Left ventricle myocardium superior (tissue), 1 donor: ENCODE results near the gene RBKS. TPM values are rescaled to one million over a fixed set of nuclear protein-coding genes. Genes with fewer than 3 reads are reported as not detected.
A peak's percentile ranks its signal among the peaks of the same experiment; 100 is the strongest.

Experiments used
- ATAC-seq: fragments of 200-7000 bp; cut with Tn5 transposase; one replicate; pipeline ENCODE4 v1.9.1; 2020; ENCODE audit warnings: mild to moderate bottlenecking, moderate library complexity
- DNase-seq: peaks from one replicate; pipeline ENCODE4 v3.0.0-alpha.2; 2020
- intact Hi-C: fragments of 100-400 bp; cut with micrococcal nuclease; formaldehyde crosslinking; loops from one replicate; pipeline ENCODE4 v1.11.0; 2022
- long read RNA-seq: library from polyadenylated mRNA; unstranded; transcript quantifications from one replicate; pipeline ENCODE4 v2.0.0, GENCODE V29; 2021
- total RNA-seq: library from RNA; stranded (reverse); fragmentation: NEBNext Ultra II Directional; extraction: Animal tissue kit (Norgen Biotek cat#: 25700); gene quantifications from one replicate; pipeline ENCODE4 v1.2.1, GENCODE V29; 2021
- donor health status: DM: no; HTN: yes; CAD: no; lungs with severe emphysema.

RBKS gene
- 3.3 TPM for total RNA-seq
- long read RNA-seq, partial matches to known transcripts = 0 of 7 reads
- long read RNA-seq, other reads (novel, unspliced or antisense) = 3 of 7 reads

DNA sequence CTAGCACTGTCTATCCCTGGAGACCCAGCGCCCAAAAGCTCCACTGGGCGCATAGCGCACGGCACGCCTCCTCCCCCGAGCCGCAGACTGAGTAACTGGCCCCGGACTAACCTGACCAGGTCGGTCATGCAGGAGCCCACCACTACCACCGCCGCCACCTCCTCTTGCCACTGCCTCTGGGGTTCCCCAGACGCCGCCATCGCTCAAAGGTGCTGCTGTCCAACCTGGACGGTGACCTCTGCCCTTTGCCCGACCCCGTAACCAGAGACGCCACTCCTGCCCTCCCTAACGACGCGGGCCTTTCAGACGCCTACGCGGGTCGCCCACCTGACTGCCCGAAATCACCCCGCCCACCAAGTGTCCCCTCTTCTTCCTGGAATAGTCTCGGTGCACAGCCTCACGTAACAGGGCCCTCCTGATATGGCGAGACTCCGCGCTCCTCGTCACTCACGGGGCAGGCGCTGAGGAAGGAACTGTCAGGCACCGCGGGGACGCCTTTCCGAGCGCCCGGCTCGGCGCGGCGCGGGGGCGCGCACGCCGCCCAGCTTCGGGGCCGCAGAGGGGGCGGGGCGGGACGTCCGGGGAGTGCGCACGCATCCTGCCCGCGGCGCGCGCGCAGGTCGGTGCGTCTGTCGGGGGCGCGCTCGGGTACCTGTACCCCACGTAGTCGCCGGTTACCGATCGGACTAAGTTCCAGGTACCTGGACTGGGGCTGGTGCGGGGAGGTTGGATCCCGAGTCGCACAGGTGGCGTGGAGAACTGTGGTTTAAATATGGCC is at the start of gene RBKS, which contains the start of gene BABAM2:
Gene RBKS (minus strand): TSS at position 242 of the 778 bp plus-strand sequence. CDS start 42 bp downstream, at position 200.
Gene BABAM2 (plus strand): TSS at position 584 of the 778 bp plus-strand sequence. CDS start 3,828 bp downstream, outside the sequence.
- intact Hi-C loops = no loop called here
- DNase-seq (peak; percentile 93), ATAC-seq (peak; percentile 99)

DNA sequence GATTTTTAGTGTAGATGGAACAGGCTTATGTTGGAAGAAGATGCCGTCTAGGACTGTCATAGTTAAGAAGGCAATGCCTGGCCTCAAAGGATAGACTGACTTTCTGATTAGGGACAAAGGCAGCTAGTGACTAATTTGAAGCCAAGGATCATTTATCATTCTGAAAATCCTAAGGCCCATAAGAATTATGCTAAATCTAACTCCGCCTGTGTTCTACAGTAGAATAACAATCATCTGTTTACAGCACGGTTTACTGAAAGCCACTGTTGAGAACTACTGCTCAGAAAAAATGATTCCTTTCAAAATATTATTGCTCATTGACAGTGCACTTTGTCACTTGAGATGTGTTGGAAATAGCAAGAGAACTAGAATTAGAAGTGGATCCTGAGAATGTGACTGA is 44.8 kb upstream of the RBKS start:
- DNase-seq (no peak), ATAC-seq (no peak)
- intact Hi-C loops = no loop called here

DNA sequence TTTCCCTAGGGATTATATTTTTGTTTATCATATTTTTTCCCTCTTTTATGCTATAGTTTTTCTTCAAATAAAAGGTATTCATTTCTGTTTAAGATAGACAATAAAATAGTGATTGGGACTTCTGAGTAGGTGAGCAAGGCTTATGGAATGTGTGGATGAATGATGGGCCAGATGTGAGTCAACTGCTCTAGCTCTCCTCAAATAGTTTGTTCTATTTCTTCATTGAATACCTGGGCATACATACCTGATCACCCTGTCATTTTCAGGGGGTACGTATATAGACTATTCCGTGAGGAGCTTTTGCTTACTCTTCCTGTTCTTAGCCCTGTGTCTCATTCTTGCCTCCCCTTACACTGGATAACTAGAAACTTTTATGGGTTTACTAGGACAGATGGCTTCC is 42.2 kb upstream of the RBKS start:
- intact Hi-C loops = no loop called here
- DNase-seq = no peak
- no peak for ATAC-seq

DNA sequence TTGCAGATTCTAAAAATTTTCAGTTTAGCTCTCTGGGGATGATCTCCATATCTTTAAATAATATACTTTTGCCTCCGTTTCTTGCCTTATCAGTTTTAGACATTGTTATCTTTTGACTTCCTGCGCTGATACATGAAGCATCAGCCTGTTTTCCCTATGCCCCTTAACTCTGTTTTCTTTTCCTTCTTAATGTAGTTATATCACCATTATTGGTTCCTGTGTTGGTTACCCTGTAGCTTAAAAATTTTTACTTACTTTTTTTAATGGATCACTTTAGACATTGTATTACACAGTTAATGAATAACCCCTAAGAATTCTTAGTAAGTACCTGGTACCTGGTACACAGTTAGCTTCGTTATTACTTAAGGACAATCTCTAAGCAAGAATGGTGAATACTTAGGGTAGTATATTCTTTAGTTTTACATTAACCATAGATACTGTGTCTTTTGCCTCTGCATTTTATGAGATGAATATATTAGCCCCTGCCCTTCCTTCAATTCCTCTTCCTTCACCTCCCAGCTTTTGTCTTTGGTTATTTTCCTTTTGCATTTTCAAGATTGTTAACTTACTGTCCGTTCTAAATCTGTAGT is 41.3 kb upstream of the RBKS start:
- intact Hi-C loops = no loop called here
- ATAC-seq (no peak), DNase-seq (no peak)

DNA sequence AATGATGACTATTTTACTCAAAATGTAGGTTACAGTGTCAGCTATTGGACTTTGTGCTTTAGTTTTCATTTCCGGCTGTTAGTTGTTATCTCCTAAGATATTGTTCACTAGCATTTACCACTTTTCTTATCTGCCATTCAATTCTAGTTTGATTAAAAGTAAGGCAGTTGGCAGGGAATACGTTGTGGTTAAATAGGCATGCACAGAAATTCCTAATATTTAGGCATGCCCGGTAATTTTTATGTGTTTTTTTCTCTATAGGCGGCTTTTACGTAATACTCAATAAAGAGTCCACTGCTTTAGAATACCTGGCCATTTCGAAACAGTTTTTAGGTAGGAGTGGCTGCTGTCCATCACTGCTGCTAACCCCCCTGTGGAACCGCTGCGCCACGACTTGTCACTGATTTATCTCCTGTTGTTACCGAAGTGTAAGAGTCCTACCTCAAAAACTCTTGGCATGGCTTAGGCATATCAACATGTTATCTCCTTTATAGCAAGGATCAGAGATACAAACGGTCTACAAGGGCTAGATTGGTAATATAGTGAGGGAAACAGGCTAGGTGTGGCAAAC is 39.8 kb upstream of the RBKS start:
- intact Hi-C loops = no loop called here
- no peak for DNase-seq
- ATAC-seq = no peak

DNA sequence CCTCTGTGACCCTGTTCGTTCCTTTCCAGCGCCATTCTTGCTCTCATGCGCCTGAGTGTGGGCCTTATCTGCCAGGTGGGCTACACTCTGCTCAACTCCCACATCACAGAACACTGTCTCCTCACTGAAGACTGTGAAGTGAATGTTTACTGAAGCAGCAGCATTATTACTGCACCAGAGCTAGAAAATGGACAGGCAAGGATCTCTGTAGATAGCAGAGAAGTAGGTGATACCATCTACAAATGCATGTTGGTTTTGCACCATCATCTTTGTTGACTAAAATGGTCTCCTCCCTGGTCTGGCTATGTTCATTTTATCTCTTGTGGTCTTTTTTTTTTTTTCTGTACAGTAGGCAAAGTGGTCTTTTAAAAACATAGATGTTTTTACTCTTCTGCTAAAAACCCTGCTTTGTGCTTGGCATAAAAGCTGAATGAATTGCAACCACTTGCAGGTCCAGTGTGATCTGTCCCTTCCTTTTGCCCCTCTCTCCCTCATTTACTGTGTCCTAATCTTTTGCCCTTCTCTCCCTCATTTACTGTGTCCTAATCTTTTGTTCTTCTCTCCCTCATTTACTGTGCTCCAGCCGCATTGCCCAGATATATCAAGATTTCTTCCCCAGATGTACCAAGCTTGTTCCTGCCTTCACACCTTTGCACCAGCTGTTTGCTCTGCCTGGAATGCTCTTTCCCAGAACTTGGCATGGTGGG is 35.7 kb upstream of the RBKS start:
- intact Hi-C loops = no loop called here
- ATAC-seq (no peak), DNase-seq (no peak)

DNA sequence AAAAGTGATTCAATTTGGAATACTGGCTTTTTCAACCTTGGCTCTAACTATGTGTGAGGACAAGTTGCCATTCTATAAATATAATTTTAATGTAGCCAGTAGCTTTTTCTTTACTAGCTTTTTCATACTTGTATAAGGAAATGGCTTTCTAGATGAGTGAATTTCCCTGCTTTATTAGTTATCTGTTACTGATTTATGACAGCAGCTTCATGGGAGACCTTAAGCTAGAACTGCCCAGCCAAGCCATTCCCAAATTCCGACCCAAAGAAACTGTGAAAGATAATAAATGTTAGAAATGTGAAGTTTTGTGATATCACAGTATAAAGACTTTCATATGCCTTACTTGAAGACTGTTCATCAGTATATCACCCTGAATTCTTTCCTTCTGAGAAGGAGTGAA is 32.7 kb upstream of the RBKS start:
- DNase-seq (no peak), ATAC-seq (no peak)
- intact Hi-C loops = no loop called here

DNA sequence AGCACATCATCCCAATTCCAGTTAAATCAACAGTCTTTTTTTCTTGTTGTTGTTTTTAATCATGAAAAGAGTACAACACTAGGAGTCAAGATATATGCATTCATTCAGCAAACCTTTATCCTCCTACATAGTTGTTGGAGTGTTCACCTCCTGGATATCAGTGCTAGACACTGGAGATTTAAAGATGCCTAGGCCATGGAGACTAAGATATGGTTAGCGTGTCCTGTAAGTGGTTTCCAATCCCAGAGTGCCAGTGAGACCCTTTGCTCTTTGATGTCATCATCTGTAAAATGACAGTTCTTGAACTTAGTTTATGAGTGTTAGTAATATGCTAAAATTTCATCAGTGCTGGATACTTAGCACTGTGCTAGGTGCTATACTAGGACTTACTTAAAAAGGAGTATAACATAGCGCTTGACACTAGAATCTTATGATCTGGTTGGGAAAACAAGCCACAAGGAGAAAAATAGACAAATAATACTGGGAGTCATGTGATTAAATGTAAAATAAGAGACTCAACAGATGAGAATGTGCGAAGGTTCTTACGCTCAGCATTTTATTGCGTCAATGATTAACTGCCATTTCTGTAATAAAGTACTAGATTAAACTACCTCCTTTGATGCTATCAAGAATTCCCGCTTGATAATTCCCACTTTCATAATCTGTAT is 31.8 kb upstream of the RBKS start:
- intact Hi-C loops = no loop called here
- ATAC-seq (no peak), DNase-seq (no peak)

DNA sequence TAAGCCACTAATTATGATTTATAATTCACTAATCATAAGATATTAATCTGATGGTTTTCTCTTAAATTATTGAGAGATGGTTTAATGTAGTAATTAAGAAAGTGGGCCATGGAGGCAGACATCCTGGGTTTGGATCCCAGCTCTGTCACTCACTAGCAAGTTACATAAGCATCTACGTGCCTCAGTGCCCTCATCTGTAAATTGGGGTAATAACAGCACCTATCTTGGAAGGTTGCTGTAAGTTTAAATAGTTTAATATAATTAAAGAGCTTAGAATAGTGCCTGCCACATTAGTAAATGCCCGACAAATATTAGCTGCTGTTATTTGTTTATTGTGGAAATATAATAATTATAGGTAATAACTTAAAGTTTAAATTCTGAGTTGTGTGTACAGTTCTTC is 31.2 kb upstream of the RBKS start:
- no peak for DNase-seq
- intact Hi-C loops = no loop called here
- ATAC-seq = no peak

DNA sequence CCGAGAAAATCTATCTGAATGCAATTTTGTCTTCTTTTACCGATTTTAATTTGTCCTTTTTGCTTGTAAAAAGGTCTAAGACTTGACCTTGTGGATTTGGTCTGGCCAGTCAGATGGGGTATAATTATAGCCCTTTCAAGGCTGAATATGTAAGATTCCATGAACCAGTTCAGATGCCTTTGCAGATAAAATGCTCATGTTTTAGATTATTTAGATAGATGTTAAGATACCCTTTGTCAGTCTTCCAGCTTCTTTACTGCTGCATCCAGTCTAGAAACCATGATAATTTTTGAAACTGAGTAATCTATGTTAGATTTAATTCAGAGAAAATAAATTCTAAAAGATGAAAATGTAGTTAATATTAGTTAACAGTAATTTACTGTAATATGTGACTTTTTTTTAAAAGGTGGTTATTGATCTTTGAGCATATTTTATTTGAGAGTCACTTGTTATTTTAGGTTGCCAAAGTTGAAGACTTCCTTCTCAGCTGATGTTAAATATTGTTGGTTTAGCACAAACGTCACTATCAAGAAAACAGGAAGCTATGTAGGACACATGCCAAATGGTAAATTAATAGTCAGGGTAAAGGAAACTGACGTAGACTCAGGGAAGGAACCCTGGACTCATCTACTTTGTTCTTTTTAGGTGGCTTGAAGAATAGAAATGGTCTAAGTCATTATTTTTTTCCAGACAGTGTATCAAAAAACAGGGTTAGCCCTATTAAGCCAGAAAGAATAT is 30.1 kb upstream of the RBKS start:
- ATAC-seq (peak; percentile 65), DNase-seq (no peak)
- intact Hi-C loops = no loop called here

DNA sequence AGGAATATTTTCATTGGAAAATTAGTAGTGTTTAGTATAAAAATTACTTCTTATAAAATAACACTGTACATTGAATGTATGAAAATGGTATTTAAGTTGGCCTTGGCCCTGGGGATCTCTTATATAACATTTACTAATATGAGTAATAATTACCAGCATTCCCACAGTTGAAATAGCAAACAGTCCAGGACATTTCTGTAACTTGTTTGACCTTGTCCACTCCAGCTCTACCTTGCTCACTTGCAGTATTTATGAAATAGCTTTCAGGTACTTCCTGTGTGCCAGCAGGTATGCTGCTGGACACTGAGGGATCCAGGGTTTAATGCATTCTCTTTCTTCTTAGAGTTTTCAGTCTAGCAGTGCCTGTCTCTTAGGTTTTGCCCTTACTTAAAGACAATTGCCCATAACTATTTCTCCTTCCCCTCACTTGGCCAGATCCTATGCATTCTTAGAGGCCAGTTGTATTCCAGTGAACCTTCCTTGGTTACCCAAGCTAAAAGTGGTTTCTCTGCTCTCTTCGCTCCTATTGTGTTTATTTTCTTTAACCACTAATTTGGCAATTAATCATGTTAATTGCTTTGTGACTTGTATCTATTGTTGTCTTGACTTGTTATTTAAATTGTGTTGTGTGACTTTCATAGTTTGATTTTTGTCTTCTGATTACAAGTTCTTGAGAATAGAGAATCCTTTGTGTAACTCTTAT is 26.3 kb upstream of the RBKS start:
- ATAC-seq (no peak), DNase-seq (no peak)
- intact Hi-C loops = no loop called here

DNA sequence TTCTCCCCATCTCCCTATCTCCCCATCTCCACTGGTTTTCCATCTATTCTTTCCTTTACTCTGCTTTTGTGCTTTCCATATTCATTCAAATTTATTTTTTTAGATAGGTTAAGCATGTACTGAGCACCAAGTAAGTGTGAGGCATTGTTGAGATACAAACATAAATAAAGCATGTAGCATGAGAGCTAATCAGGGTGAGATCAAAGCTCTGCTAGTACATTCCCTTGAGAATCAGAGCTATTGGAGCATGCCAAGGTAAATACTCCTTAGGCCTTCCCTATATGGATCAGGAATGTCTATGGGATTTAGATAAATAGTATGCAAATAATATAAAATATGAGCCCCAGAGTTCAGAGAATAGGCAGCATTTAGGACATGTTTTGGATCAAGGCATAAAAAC is 25.7 kb upstream of the RBKS start:
- DNase-seq (no peak), ATAC-seq (no peak)
- intact Hi-C loops = no loop called here

DNA sequence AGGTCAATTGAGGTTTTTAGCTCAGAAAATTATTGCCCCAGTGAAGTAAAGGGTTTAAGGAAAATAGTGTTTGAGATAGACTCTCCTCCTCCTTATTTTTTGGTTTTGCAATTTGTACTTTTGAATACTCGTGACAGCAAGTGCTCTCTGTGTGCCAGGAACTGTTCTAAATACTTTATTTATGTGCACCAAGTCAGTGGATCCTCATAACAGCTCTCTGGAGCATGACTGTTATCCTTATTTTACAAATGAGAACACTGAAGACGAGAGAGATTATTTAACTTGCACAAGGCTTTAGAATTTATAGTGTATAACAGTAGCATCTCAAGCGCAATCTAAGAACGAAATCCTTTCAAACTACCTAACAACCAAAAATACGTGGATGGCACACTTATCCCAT is 25.0 kb upstream of the RBKS start:
- no peak for DNase-seq
- intact Hi-C loops = no loop called here

DNA sequence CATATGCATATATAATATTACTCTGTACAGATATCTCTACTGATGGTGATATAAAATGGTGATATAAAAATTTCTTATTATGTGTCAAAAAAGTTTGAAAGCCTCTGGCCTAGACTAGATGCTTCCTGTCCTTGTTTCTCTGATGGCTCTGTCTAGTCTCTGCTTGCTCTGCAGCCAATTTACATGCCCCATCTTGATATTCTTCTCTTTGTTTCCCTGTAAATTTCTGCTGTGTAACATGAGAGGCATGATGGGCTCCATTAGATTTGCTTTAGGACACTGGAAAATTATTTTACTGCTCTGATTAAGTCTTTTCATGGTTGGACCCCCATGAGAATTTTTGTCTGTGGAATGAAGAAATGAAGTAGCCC is 24.6 kb upstream of the RBKS start:
- DNase-seq = no peak
- peak; percentile 21 for ATAC-seq
- intact Hi-C loops = no loop called here

More for the DNA sequence above, 25.0 kb upstream of the RBKS start:
- ATAC-seq = peak; percentile 78

DNA sequence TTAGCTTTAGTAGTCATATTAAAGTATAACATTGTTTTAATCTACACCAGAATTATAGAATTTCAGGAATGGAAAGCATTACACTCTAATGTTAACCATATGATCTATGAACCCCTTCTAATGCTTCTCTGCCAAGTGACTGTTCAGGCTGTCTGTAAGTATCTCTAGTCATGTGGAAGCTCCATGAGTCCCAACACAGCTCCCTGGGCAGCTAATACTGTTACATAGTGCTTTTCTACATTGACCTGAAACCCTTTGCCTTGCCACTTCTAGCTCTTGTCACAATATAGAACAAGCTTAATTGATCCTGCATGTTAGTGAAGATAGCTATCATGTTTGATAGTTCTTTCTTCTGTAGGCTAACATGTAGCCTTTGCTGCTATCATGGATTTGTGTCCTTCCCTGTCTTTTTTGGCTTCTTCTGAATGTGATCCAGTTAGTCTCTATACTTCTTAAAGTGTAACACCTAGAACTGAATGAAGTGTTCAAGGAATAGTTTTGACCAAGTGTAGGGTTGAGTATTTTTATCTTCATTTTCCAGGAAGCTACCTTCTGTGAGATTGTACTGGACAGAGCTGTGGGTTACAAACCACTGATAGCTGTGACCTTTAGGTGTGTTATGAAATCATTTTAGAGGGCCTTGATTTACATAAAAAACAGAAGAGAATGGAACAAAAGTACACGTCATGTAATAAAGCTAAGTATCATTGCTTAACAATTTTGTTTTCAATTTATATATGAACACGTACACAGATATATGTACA is 24.0 kb upstream of the RBKS start:
- intact Hi-C loops = no loop called here
- DNase-seq (no peak), ATAC-seq (peak; percentile 56)

DNA sequence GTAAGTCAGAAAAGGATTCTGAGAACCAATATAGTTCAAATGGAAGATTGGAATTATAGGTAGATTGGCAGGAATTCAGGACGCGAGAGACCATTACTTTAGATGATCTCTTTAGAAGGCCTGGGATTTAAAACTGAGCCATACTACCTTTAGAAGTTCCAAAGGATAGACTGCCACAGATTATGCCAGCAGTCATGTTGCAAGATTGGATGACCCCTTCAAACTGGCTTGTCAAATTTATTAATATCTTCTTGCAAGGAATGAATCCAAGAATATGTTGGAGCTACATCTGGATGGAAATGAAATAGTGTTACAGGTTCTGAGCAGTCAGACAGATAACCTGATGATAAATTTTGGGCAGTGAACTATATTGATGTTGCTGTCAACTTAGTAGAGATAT is 22.3 kb upstream of the RBKS start:
- ATAC-seq = no peak
- intact Hi-C loops = no loop called here
- no peak for DNase-seq

DNA sequence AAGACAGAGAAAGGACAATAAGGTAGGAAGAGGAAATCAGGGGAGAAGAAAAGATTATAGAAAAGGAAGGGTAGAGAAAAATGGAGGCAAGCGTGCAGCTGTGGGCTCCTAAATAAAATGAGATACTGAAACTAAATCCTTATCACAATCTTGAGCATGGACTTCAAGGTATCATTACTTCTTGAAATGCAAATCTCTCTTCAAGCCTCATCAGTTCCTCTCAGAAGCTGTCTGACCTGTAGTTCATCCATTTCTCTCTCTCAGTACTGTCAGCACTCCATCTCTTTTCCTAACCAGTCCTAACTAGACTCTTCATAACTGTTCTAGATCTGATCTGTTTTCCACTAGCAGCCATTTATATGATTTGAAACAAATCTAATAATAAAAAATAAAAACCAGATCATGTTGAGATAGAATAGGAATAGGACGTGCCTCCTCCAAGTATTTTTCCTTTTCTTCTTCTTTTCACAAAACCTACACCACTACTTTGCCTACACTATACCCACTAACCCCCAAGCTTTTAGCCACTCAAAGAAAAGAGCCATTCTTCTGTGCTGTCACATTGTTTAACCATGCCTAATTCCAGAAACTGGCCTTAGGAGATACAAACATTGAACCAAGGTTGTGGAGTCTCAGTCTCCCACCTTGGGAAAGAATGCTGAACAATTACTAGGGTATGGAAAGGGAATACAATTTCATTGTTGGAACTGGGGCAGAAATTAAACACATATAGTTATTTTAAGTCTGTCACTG is 21.4 kb upstream of the RBKS start:
- DNase-seq = no peak
- ATAC-seq = no peak
- intact Hi-C loops = no loop called here
